ENCODE measurements around the gene TRIM37. TPM values are rescaled to one million over a fixed set of nuclear protein-coding genes. Genes with fewer than 3 reads are reported as not detected.
A peak's percentile ranks its signal among the peaks of the same experiment; 100 is the strongest.

The TRIM37 gene
- total RNA-seq, 1 donor from 2014 or later, result 20.3 TPM

- H3K27me3 ChIP-seq, result no peaks in the 10 kb centered on the region
- TF ChIP-seq, protein P1, sequence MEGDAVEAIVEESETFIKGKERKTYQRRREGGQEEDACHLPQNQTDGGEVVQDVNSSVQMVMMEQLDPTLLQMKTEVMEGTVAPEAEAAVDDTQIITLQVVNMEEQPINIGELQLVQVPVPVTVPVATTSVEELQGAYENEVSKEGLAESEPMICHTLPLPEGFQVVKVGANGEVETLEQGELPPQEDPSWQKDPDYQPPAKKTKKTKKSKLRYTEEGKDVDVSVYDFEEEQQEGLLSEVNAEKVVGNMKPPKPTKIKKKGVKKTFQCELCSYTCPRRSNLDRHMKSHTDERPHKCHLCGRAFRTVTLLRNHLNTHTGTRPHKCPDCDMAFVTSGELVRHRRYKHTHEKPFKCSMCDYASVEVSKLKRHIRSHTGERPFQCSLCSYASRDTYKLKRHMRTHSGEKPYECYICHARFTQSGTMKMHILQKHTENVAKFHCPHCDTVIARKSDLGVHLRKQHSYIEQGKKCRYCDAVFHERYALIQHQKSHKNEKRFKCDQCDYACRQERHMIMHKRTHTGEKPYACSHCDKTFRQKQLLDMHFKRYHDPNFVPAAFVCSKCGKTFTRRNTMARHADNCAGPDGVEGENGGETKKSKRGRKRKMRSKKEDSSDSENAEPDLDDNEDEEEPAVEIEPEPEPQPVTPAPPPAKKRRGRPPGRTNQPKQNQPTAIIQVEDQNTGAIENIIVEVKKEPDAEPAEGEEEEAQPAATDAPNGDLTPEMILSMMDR (IDR thresholded peaks at IDR 0.05), result no peak
- ATAC-seq (no peak), DNase-seq (no peak)
- no peak overlapping the region for H3K27ac ChIP-seq
- H3K4me1 ChIP-seq, result peaks cover 9% of the 10 kb centered on the region
- no peak overlapping the region for H3K4me3 ChIP-seq
- H3K36me3 ChIP-seq, result peaks cover 30% of the 10 kb centered on the region
- H3K9me3 ChIP-seq, result no peaks in the 10 kb centered on the region
- intact Hi-C loops (cut with DNase I), result no loop called here
These were observed 78.4 kb downstream of the TRIM37 start for GRCh38 chr17:59028328-59028727.

DNA sequence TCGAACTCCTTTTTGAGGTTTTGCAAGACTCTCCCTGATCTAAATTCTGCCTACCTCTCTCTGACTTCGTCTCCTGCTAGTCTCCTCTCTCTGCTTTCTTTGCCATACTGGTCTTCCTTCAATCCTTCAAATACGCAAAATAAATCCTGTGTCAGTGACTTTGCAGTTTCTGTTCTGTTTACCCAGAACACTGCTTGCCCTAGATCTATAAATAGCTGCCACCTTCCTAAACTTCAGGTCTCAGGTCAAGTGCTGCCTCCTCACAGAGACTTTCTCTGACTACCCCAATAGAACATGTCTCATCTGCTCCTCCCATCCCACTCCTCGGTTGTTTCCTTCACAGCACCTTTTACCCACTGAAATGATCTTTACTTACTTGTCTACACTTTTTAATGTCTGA, 78.9 kb downstream of the TRIM37 start:
- Histone ChIP-seq H3K36me3 (peaks cover 30% of the 10 kb centered on the region), H3K27me3 (no peaks in the 10 kb centered on the region), H3K4me3 (no peak overlapping the region), H3K4me1 (peaks cover 9% of the 10 kb centered on the region), H3K9me3 (no peaks in the 10 kb centered on the region), H3K27ac (no peak overlapping the region)
- no peak for DNase-seq
- peak; percentile 14 for ATAC-seq
- TF ChIP-seq, protein P1 (IDR thresholded peaks at IDR 0.05), result no peak
- intact Hi-C loops (cut with DNase I), result no loop called here

DNA sequence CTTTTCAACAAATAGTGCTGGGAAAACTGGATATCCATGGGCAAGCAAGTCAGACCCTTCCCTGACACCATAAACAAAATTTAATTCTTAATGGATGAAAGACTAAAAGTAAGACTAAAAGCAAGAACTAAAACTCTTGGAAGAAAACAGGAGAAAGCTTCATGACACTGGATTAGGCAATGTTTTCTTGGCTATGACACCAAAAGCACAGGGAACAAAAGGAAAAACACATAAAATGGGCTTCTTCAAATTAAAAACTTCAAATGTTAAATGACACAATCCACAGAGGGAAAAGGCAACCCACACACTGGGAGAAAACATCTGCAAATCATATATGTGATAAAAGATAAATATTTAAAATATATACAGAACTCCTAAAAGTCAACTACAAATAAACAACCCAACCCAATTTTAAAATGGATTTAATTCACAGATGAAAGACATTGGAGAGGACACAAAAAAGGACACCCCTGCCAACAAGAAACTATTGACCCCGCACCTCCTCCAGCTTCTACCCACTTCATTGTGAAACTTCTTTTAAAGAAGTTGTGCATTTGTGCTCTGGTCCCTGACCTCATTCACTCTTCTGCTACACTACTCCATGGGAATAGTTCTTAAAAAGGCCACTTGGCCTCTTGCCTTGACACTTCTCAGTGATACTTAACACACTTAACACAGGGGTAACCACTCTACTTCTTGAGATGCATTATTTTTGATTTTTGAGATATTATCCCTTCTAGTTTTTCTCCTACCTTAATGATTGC, 80.3 kb downstream of the TRIM37 start:
- ATAC-seq (peak; percentile 60), DNase-seq (no peak)
- no peaks in the 10 kb centered on the region for H3K27me3 ChIP-seq
- H3K9me3 ChIP-seq, result no peaks in the 10 kb centered on the region
- peaks cover 9% of the 10 kb centered on the region for H3K4me1 ChIP-seq
- no peak overlapping the region for H3K4me3 ChIP-seq
- no peak overlapping the region for H3K27ac ChIP-seq
- intact Hi-C loops (cut with DNase I), result no loop called here
- peaks cover 23% of the 10 kb centered on the region for H3K36me3 ChIP-seq
- TF ChIP-seq, protein P1 (IDR thresholded peaks at IDR 0.05), result no peak

DNA sequence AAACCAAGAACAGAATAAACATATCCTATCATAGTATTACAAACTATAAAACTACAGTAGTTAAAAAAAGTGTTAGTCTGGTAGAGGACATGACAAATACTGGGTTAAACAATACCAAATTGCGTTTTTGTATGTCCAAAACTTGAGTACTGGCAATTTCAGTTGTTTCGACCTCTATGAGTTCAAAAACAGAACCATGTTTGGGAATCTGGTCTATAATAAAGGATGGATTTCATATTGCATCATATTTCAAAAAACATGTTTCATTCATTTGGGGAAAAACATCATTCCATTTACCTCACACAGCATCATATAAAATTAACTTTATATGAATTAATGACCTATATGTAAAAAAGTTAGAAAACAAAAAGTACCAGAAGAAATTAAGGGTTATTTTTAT, 81.8 kb downstream of the TRIM37 start:
- TF ChIP-seq, protein P1 (IDR thresholded peaks at IDR 0.05), result no peak
- Histone ChIP-seq H3K4me3 (no peak overlapping the region), H3K4me1 (peaks cover 9% of the 10 kb centered on the region), H3K27ac (no peak overlapping the region), H3K27me3 (no peaks in the 10 kb centered on the region), H3K36me3 (peaks cover 16% of the 10 kb centered on the region), H3K9me3 (no peaks in the 10 kb centered on the region)
- DNase-seq (no peak), ATAC-seq (no peak)
- intact Hi-C loops (cut with DNase I), result no loop called here

GRCh38 chr17:59018019-59018418, 88.7 kb downstream of the TRIM37 start:
- Histone ChIP-seq H3K36me3 (peaks cover 35% of the 10 kb centered on the region), H3K4me1 (no peaks in the 10 kb centered on the region), H3K9me3 (no peaks in the 10 kb centered on the region), H3K27me3 (no peaks in the 10 kb centered on the region), H3K27ac (no peak overlapping the region), H3K4me3 (no peak overlapping the region)
- TF ChIP-seq, protein P1 (IDR thresholded peaks at IDR 0.05), result no peak
- ATAC-seq (no peak), DNase-seq (no peak)
- intact Hi-C loops (cut with DNase I), result no loop called here
